Ishikawa (cell line): ENCODE data around the gene BLCAP.

Experiments used
- FOXM1 ChIP-seq: IDR thresholded peaks from 2 replicates; pipeline ENCODE4 v1.6.1; 2012; ENCODE audit warnings: low read depth, borderline replicate concordance
- TAF1 ChIP-seq: IDR thresholded peaks from 2 replicates; pipeline ENCODE4 v1.6.1; 2012; ENCODE audit warnings: low read depth, mild to moderate bottlenecking

GRCh38 chr20:37535443-37536132 lies 7.9 kb upstream of the BLCAP start:
- no peak for TF ChIP-seq TAF1
- no peak for TF ChIP-seq FOXM1
